GM21367 (cell line): ENCODE measurements around the gene GSTA1.
"Not testable (repeated sequence)": the region's sequence is repeated elsewhere in the genome, so short reads cannot be mapped to it uniquely, and the experiment has no call there.

ENCODE experiments used
- ATAC-seq: cut with Tn5 transposase; IDR thresholded peaks from one replicate; pipeline ENCODE4 v1.9.1; 2021; ENCODE audit not compliant: unreplicated experiment

The GSTA1 gene

GRCh38 chr6:52809777-52810176, 6.2 kb upstream of the GSTA1 start:
- ATAC-seq, result not testable (repeated sequence)

- ATAC-seq, result no peak
These were observed 5.0 kb upstream of the GSTA1 start for GRCh38 chr6:52808660-52809059.

GRCh38 chr6:52802806-52803205, 810 bp downstream of the GSTA1 start:
- ATAC-seq, result no peak

GRCh38 chr6:52801188-52801841, 2.3 kb downstream of the GSTA1 start:
- no peak for ATAC-seq

GRCh38 chr6:52799272-52799671, 4.3 kb downstream of the GSTA1 start:
- not testable (repeated sequence) for ATAC-seq

- not testable (repeated sequence) for ATAC-seq
These were observed 9.2 kb downstream of the GSTA1 start for GRCh38 chr6:52794366-52794765.

DNA sequence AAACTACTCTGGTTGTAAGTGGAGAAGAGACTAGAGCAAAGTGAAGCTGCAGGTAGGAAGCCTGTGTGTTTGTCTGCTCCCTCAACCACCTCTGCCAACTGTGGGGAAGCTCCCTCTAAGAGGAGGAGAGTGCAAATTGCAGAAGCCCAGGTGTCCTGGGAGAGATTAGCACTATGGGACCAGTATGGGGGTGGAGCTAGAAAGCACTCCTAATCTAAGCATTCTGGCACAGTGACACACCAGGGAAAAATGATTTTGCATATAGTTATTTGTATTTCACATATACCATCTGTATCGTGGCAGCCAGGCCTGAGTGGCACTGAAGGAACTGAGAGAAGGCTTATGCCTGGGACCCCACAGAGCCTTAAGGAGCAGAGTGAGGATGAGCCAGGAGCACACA, 12.8 kb downstream of the GSTA1 start:
- ATAC-seq, result no peak

GRCh38 chr6:52789658-52790057, 14.0 kb downstream of the GSTA1 start:
- not testable (repeated sequence) for ATAC-seq

GRCh38 chr6:52788478-52788877, 15.1 kb downstream of the GSTA1 start:
- ATAC-seq, result no peak

DNA sequence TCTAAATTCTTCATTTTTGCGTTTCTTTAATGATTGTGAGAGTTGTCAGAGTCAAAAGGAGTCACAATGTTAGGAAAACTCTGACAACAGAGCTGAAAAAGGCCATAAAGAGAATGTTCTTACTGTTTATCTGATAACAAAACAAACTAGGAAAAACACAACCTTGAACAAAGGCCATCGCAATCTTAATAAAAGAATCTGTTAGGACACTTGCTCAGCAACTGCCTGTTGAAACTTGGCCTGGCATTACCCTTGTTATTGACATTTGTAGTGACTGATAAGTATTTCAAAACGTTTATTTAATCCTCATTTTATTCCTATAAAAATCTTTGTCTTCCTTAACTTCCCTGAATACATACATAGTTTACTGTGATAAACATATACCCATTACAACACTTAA, 15.7 kb downstream of the GSTA1 start:
- no peak for ATAC-seq

DNA sequence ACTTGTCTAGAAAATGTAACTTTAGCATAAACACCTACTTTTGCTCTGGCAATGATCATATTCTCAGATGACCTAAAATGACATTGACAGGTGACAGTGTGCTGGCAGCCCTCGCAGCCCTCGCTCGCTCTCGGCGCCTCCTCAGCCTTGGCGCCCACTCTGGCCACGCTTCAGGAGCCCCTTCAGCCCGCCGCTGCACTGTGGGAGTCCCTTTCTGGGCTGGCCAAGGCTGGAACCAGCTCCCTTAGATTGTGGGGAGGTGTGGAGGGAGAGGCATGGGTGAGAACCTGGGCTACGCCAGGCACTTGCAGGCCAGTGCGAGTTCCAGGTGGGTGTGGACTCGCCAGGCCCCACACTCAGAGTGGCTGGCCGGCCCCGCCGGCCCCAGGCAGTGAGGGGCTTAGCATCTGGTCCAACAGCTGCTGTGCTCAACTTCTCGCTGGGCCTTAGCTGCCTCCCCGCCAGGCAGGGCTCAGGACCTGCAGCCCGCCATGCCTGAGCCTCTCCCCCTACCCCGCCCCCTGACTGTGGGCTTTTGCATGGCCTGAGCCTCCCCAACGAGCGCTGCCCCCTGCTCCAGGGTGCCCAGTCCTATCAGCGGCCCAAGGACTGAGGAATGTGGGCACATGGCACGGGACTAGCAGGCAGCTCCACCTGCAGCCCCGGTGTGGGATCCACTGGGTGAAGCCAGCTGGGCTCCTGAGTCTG, 17.2 kb downstream of the GSTA1 start:
- no peak for ATAC-seq

- not testable (repeated sequence) for ATAC-seq
These were observed 20.8 kb downstream of the GSTA1 start for GRCh38 chr6:52782696-52783274.

DNA sequence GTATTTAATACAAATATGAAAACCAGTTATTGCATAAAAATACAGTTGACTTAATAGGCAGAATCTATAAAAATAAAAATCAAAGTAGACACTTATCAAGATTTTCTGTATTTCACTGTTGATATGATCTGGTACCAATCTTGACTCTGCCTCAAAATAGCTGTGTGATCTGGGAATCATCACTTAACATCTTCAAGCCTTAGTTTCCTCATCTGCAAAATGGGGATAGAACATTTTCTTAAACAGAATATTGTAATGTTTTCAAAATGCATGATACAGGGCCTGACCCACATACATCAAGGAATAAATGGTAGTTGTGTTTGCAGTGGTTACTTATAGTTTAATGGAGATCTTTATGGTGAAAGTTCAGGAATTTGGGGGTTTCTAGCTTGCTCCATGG, 21.4 kb downstream of the GSTA1 start:
- ATAC-seq, result not testable (repeated sequence)

- ATAC-seq, result no peak
These were observed 24.4 kb downstream of the GSTA1 start for GRCh38 chr6:52779237-52779636.

- ATAC-seq, result not testable (repeated sequence)
These were observed 26.8 kb downstream of the GSTA1 start for GRCh38 chr6:52776711-52777351.

- not testable (repeated sequence) for ATAC-seq
These were observed 34.2 kb downstream of the GSTA1 start for GRCh38 chr6:52769399-52769798.

DNA sequence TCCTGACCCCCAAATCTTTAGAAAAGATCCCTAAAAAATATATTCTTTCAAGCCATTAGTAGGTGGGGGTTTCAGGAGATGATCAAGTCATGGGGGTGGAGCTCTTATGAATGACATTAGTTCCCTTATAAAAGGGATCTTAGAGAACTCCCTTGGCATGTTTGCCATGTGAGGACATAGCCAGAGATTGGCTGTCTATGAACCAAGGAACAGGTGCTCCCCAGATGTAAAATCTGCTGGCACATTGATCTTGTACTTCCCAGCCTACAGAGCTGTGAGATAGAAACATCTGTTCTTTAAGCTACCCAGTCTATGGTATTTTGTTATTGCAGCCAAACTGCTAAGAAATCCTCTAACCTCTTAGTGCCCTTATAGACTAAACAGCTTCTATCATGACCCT, 36.0 kb downstream of the GSTA1 start:
- ATAC-seq, result not testable (repeated sequence)

- ATAC-seq, result not testable (repeated sequence)
These were observed 40.2 kb downstream of the GSTA1 start, which contains the start of gene GSTA2 for GRCh38 chr6:52763322-52763916. GSTA2 (minus strand) TSS chr6:52763475; CDS start chr6:52757947, 5,528 bp downstream.

GRCh38 chr6:52761673-52762491, 41.7 kb downstream of the GSTA1 start:
- not testable (repeated sequence) for ATAC-seq

- ATAC-seq, result no peak
These were observed 43.4 kb downstream of the GSTA1 start for GRCh38 chr6:52760105-52760765.
